Small intestine (tissue), 7 donors: ENCODE results near the gene SGPL1. TPM values are rescaled to one million over a fixed set of nuclear protein-coding genes. Genes with fewer than 3 reads are reported as not detected.

Experiments used
- DNase-seq, 2 donors: peaks; one replicate each; pipeline versions ENCODE4 v3.0.0 to v3.0.0-alpha.2; 2013
- FAIRE-seq: peaks from 2 replicates; lab custom pipeline; 2012; peaks lifted over from hg19 to GRCh38; lab: Jason Lieb, UNC
- H3K27ac ChIP-seq, 3 donors: one replicate each; pipeline ENCODE4 v1.5.1; 2013; ENCODE audit warnings: low read length in 2 of 3, mild to moderate bottlenecking in 2 of 3, control low read depth in 1 of 3, inconsistent platforms in 1 of 3, low read depth in 1 of 3, moderate library complexity in 1 of 3
- H3K27me3 ChIP-seq, 3 donors: one replicate each; pipeline ENCODE4 v1.6.1; 2013; ENCODE audit warnings: low read length in 3 of 3, inconsistent platforms in 1 of 3; ENCODE audit not compliant: control insufficient read depth in 3 of 3, insufficient read depth in 3 of 3
- H3K36me3 ChIP-seq, 3 donors: one replicate each; pipeline ENCODE4 v1.6.1; 2013; ENCODE audit warnings: low read length in 3 of 3, inconsistent platforms in 1 of 3, low read depth in 1 of 3, mild to moderate bottlenecking in 1 of 3, moderate library complexity in 1 of 3; ENCODE audit not compliant: control insufficient read depth in 3 of 3, insufficient read depth in 2 of 3
- H3K4me1 ChIP-seq, 3 donors: one replicate each; pipeline ENCODE4 v1.6.1; 2013; ENCODE audit warnings: low read length in 2 of 3, inconsistent platforms in 1 of 3, low read depth in 1 of 3, mild to moderate bottlenecking in 1 of 3, moderate library complexity in 1 of 3; ENCODE audit not compliant: control insufficient read depth in 3 of 3, insufficient read depth in 2 of 3
- H3K4me3 ChIP-seq, 3 donors: one replicate each; pipeline ENCODE4 v1.5.1; 2013; ENCODE audit warnings: low read length in 3 of 3, control low read depth in 1 of 3, inconsistent platforms in 1 of 3, low read depth in 1 of 3, mild to moderate bottlenecking in 1 of 3, moderate library complexity in 1 of 3
- H3K9me3 ChIP-seq, 2 donors: one replicate each; pipeline ENCODE4 v1.6.1; 2013; ENCODE audit warnings: low read depth in 1 of 2, low read length in 1 of 2; ENCODE audit not compliant: control insufficient read depth in 2 of 2, insufficient read depth in 1 of 2
- WGBS, 3 donors: extraction: QIAGEN DNeasy Blood & Tissue Kit; methylation state at CpG; one replicate each; pipeline ENCODE4 v1.1.7; 2013; 5-methylcytosine and 5-hydroxymethylcytosine counted together
- polyA plus RNA-seq, 4 donors: library from polyadenylated mRNA; stranded (reverse) in 3 of 4; unstranded in 1 of 4; fragments of 200-250 nt in 3 of 4; fragments of 120-200 nt in 1 of 4; gene quantifications; one replicate each; pipeline versions ENCODE4 v1.2.1 to v1.2.3, GENCODE V29; 2013
- donor health status: healthy with polysubstance abuse.
- donor health status: control.
- donor health status: control.
- donor health status: Bipolar disorder and iron deficiency.
- donor health status: healthy.

SGPL1 gene
- polyA plus RNA-seq, 4 donors = 10.0 to 49.3 (median 16.4) TPM

GRCh38 chr10:70827086-70827757, 11.5 kb downstream of the SGPL1 start:
- H3K4me3 ChIP-seq = no peak overlapping the region
- 37 to 60% (median 60%) methylated on average over 2 of the region's 2 CpGs for WGBS, 3 donors
- no peaks in the 10 kb centered on the region for H3K9me3 ChIP-seq
- H3K36me3 ChIP-seq = peaks cover 0 to 11% (median 2%) of the 10 kb centered on the region in 3 donors
- DNase-seq = no peak
- no peaks in the 10 kb centered on the region for H3K27me3 ChIP-seq
- no peak overlapping the region for H3K27ac ChIP-seq
- H3K4me1 ChIP-seq = peaks cover 2 to 33% (median 8%) of the 10 kb centered on the region in 3 donors
- no peak for FAIRE-seq

- FAIRE-seq (no peak), DNase-seq (peak in 1 of 2 donors; percentile 14)
- Histone ChIP-seq H3K27me3 (no peaks in the 10 kb centered on the region), H3K4me3 (no peak overlapping the region), H3K36me3 (peaks cover 0 to 11% (median 2%) of the 10 kb centered on the region in 3 donors), H3K9me3 (no peaks in the 10 kb centered on the region), H3K27ac (peak overlapping the region in 2 of 3 donors; percentile 55 to 86), H3K4me1 (peaks cover 2 to 38% (median 15%) of the 10 kb centered on the region in 3 donors)
- 39 to 72% (median 59%) methylated on average over 4 of the region's 4 CpGs for WGBS, 3 donors
Observed at GRCh38 chr10:70828923-70829322, 13.2 kb downstream of the SGPL1 start.

- H3K27ac ChIP-seq = peak overlapping the region; percentile 50 to 86 (median 55)
Observed at GRCh38 chr10:70829543-70829942, 13.8 kb downstream of the SGPL1 start.

GRCh38 chr10:70830164-70830563, 14.4 kb downstream of the SGPL1 start:
- Histone ChIP-seq H3K9me3 (no peaks in the 10 kb centered on the region), H3K27me3 (no peaks in the 10 kb centered on the region), H3K4me3 (no peak overlapping the region), H3K27ac (peak overlapping the region; percentile 32 to 86 (median 78)), H3K4me1 (peaks cover 6 to 49% (median 17%) of the 10 kb centered on the region in 3 donors), H3K36me3 (peaks cover 0 to 10% (median 2%) of the 10 kb centered on the region in 3 donors)
- FAIRE-seq = no peak
- 2 to 28% (median 12%) methylated on average over 3 of the region's 3 CpGs for WGBS, 3 donors
- DNase-seq = peak; percentile 88 to 90

More at GRCh38 chr10:70829543-70829942, 13.8 kb downstream of the SGPL1 start:
- peak; percentile 40 to 54 for DNase-seq
- FAIRE-seq = no peak
- Histone ChIP-seq H3K4me3 (no peak overlapping the region), H3K27me3 (no peaks in the 10 kb centered on the region), H3K4me1 (peaks cover 5 to 43% (median 17%) of the 10 kb centered on the region in 3 donors), H3K36me3 (peaks cover 0 to 11% (median 2%) of the 10 kb centered on the region in 3 donors), H3K9me3 (no peaks in the 10 kb centered on the region)
- 26 to 64% (median 56%) methylated on average over 5 of the region's 5 CpGs for WGBS, 3 donors

- 75 to 81% (median 76%) methylated on average over 3 of the region's 3 CpGs for WGBS, 3 donors
- Histone ChIP-seq H3K9me3 (no peaks in the 10 kb centered on the region), H3K36me3 (peaks cover 0 to 4% (median 3%) of the 10 kb centered on the region in 3 donors), H3K27me3 (no peaks in the 10 kb centered on the region), H3K4me3 (no peak overlapping the region), H3K4me1 (peaks cover 10 to 60% (median 17%) of the 10 kb centered on the region in 3 donors), H3K27ac (peak overlapping the region in 1 of 3 donors; percentile 23)
- FAIRE-seq (no peak), DNase-seq (no peak)
Observed at GRCh38 chr10:70832221-70832620, 16.5 kb downstream of the SGPL1 start.

- Histone ChIP-seq H3K4me3 (no peak overlapping the region), H3K36me3 (peaks cover 0 to 8% (median 3%) of the 10 kb centered on the region in 3 donors), H3K9me3 (peaks cover 0 to 4% of the 10 kb centered on the region in 2 donors), H3K27ac (peak overlapping the region in 1 of 3 donors; percentile 14), H3K27me3 (no peaks in the 10 kb centered on the region), H3K4me1 (peaks cover 10 to 60% (median 17%) of the 10 kb centered on the region in 3 donors)
- DNase-seq (no peak), FAIRE-seq (no peak)
- 50 to 60% (median 55%) methylated on average over 3 of the region's 3 CpGs for WGBS, 3 donors
Observed at GRCh38 chr10:70832852-70833528, 17.2 kb downstream of the SGPL1 start.

GRCh38 chr10:70833601-70834000, 17.9 kb downstream of the SGPL1 start:
- H3K27me3 ChIP-seq = no peaks in the 10 kb centered on the region
- no peak for FAIRE-seq
- WGBS, 3 donors = 73 to 94% (median 89%) methylated on average over 2 of the region's 2 CpGs
- peaks cover 0 to 8% (median 3%) of the 10 kb centered on the region in 3 donors for H3K36me3 ChIP-seq
- no peak for DNase-seq
- no peak overlapping the region for H3K27ac ChIP-seq
- H3K9me3 ChIP-seq = peaks cover 0 to 4% of the 10 kb centered on the region in 2 donors
- H3K4me3 ChIP-seq = no peak overlapping the region
- peaks cover 10 to 59% (median 17%) of the 10 kb centered on the region in 3 donors for H3K4me1 ChIP-seq

- H3K27ac ChIP-seq = peak overlapping the region in 1 of 3 donors; percentile 8
- H3K27me3 ChIP-seq = no peaks in the 10 kb centered on the region
- WGBS, 3 donors = 76 to 83% (median 81%) methylated on average over 5 of the region's 5 CpGs
- peaks cover 8 to 55% (median 15%) of the 10 kb centered on the region in 3 donors for H3K4me1 ChIP-seq
- FAIRE-seq (no peak), DNase-seq (no peak)
- peaks cover 0 to 6% (median 3%) of the 10 kb centered on the region in 3 donors for H3K36me3 ChIP-seq
- H3K4me3 ChIP-seq = no peak overlapping the region
- peaks cover 0 to 4% of the 10 kb centered on the region in 2 donors for H3K9me3 ChIP-seq
Observed at GRCh38 chr10:70834021-70834420, 18.3 kb downstream of the SGPL1 start.
